H1 (cell line): Measurements from ENCODE around the gene NT5C. TPM values are rescaled to one million over a fixed set of nuclear protein-coding genes. Genes with fewer than 3 reads are reported as not detected.

Source experiments
- CTCF ChIA-PET: fragments of 300-600 bp; sonication (Branson Sonifier 250); formaldehyde crosslinking; loops from one replicate; lab custom pipeline; 2021; ENCODE audit not compliant: partially characterized antibody; lab: Charles Lee
- POLR2A ChIA-PET: fragments of 300-600 bp; sonication (Branson Sonifier 250); formaldehyde crosslinking; loops from one replicate; lab custom pipeline; 2021; ENCODE audit warnings: inconsistent platforms; ENCODE audit not compliant: partially characterized antibody; lab: Charles Lee
- DNase-seq, 2 experiments: peaks; one replicate each; pipeline versions ENCODE4 v3.0.0 to v3.0.0-alpha.2; 2010 to 2022; ENCODE audit warnings: low spot score in 2 of 2, low read depth in 1 of 2, mixed read lengths in 1 of 2
- FAIRE-seq: peaks from 2 replicates; lab custom pipeline; 2011; peaks lifted over from hg19 to GRCh38; lab: Jason Lieb, UNC
- H2AFZ ChIP-seq: 2 replicates; pipeline ENCODE4 v1.8.1; 2012; ENCODE audit warnings: low read length, inconsistent platforms
- H2AK5ac ChIP-seq: 2 replicates; pipeline ENCODE4 v1.6.1; 2013; ENCODE audit warnings: low read depth, low read length
- H2BK120ac ChIP-seq: replicated peaks from 2 replicates; pipeline ENCODE3; 2013; ENCODE audit warnings: low read depth, low read length, inconsistent platforms
- H2BK12ac ChIP-seq: 2 replicates; pipeline ENCODE4 v1.6.1; 2013; ENCODE audit warnings: low read depth, low read length
- H2BK15ac ChIP-seq: 2 replicates; pipeline ENCODE4 v1.6.1; 2013; ENCODE audit warnings: low read length
- H2BK20ac ChIP-seq: 2 replicates; pipeline ENCODE4 v1.6.1; 2013; ENCODE audit warnings: low read length
- H2BK5ac ChIP-seq: 2 replicates; pipeline ENCODE4 v1.6.1; 2013; ENCODE audit warnings: low read depth, low read length
- H3K14ac ChIP-seq: 2 replicates; pipeline ENCODE4 v1.6.1; 2013; ENCODE audit warnings: inconsistent platforms; ENCODE audit not compliant: insufficient read length
- H3K18ac ChIP-seq: 2 replicates; pipeline ENCODE4 v1.6.1; 2013; ENCODE audit warnings: low read length; ENCODE audit errors: extremely low read depth
- H3K23ac ChIP-seq: 2 replicates; pipeline ENCODE4 v1.6.1; 2013; ENCODE audit warnings: inconsistent platforms; ENCODE audit not compliant: insufficient read length
- H3K23me2 ChIP-seq: 2 replicates; pipeline ENCODE4 v1.6.1; 2013; ENCODE audit warnings: low read depth, low read length
- H3K27ac ChIP-seq: 2 replicates; pipeline ENCODE4 v1.6.1; 2011; ENCODE audit warnings: low read depth, low read length, inconsistent platforms
- H3K27me3 ChIP-seq, 4 experiments: replicated peaks in 1 of 4; 1 replicate in 1 of 4; 2 replicates in 3 of 4; pipeline versions ENCODE4 v1.6.1 to v1.8.1; 2011 to 2013; ENCODE audit warnings: low read length in 3 of 4, mild to moderate bottlenecking in 3 of 4, inconsistent platforms in 2 of 4, mixed read lengths in 2 of 4, moderate library complexity in 1 of 4; ENCODE audit not compliant: control insufficient read depth in 3 of 4, insufficient read depth in 3 of 4; ENCODE audit errors: extremely low read depth in 1 of 4
- H3K36me3 ChIP-seq, 4 experiments: 2 replicates each; pipeline versions ENCODE4 v1.6.1 to v1.8.1; 2011 to 2013; ENCODE audit warnings: mild to moderate bottlenecking in 4 of 4, low read length in 3 of 4, moderate library complexity in 2 of 4, control low read depth in 1 of 4, inconsistent platforms in 1 of 4; ENCODE audit not compliant: insufficient read depth in 4 of 4, control insufficient read depth in 2 of 4
- H3K4ac ChIP-seq: replicated peaks from 2 replicates; pipeline ENCODE3; 2013; ENCODE audit warnings: low read length, low read depth, mixed read lengths, inconsistent platforms; ENCODE audit not compliant: insufficient read length
- H3K4me1 ChIP-seq, 4 experiments: replicated peaks in 1 of 4; 1 replicate in 1 of 4; 2 replicates in 3 of 4; pipeline versions ENCODE4 v1.6.1 to v1.8.1; 2011 to 2013; ENCODE audit warnings: low read length in 3 of 4, inconsistent platforms in 2 of 4, mixed read lengths in 1 of 4; ENCODE audit not compliant: insufficient read depth in 4 of 4, control insufficient read depth in 3 of 4
- H3K4me2 ChIP-seq, 2 experiments: 2 replicates each; pipeline versions ENCODE4 v1.6.1 to v1.8.1; 2011 to 2013; ENCODE audit warnings: low read depth in 2 of 2, low read length in 2 of 2, control low read depth in 1 of 2, inconsistent platforms in 1 of 2, mild to moderate bottlenecking in 1 of 2; ENCODE audit not compliant: insufficient read depth in 1 of 2
- H3K4me3 ChIP-seq, 4 experiments: fragments of 200-600, 300-600 bp in 1 of 4; sonication (generic), shearing (Covaris generic), sonication (Bioruptor Twin) in 1 of 4; 2 replicates each; pipeline versions ENCODE4 v1.5.1 to v1.8.1; 2011 to 2016; ENCODE audit warnings: low read length in 4 of 4, low read depth in 3 of 4, control low read depth in 2 of 4, inconsistent platforms in 2 of 4, mild to moderate bottlenecking in 2 of 4, mixed read lengths in 1 of 4, moderate library complexity in 1 of 4; ENCODE audit not compliant: insufficient read depth in 2 of 4; ENCODE audit errors: extremely low read depth in 1 of 4
- H3K56ac ChIP-seq: replicated peaks from 2 replicates; pipeline ENCODE3; 2013; ENCODE audit warnings: low read depth, mild to moderate bottlenecking, mixed read lengths, low read length, inconsistent platforms; ENCODE audit not compliant: insufficient read length
- H3K79me1 ChIP-seq: 2 replicates; pipeline ENCODE4 v1.6.1; 2013; ENCODE audit warnings: low read depth, low read length, control low read depth
- H3K79me2 ChIP-seq, 2 experiments: 2 replicates each; pipeline versions ENCODE4 v1.6.1 to v1.8.1; 2012 to 2013; ENCODE audit warnings: low read length in 2 of 2, mild to moderate bottlenecking in 2 of 2, inconsistent platforms in 1 of 2; ENCODE audit not compliant: insufficient read depth in 2 of 2, control insufficient read depth in 1 of 2
- H3K9ac ChIP-seq, 4 experiments: replicated peaks in 1 of 4; 1 replicate in 1 of 4; 2 replicates in 3 of 4; pipeline versions ENCODE4 v1.6.1 to v1.8.1; 2011 to 2013; ENCODE audit warnings: low read depth in 3 of 4, low read length in 3 of 4, control low read depth in 2 of 4, mild to moderate bottlenecking in 2 of 4, moderate library complexity in 2 of 4, inconsistent platforms in 1 of 4; ENCODE audit errors: extremely low read depth in 1 of 4
- H3K9me3 ChIP-seq, 2 experiments: 2 replicates each; pipeline versions ENCODE4 v1.6.1 to v1.8.1; 2012 to 2013; ENCODE audit warnings: mild to moderate bottlenecking in 2 of 2, moderate library complexity in 2 of 2, control low read depth in 1 of 2, inconsistent platforms in 1 of 2, low read depth in 1 of 2, low read length in 1 of 2, mixed read lengths in 1 of 2; ENCODE audit not compliant: insufficient read depth in 2 of 2
- H4K20me1 ChIP-seq, 2 experiments: replicated peaks in 1 of 2; 2 replicates each; pipeline versions ENCODE3 to v1.8.1; 2011 to 2013; ENCODE audit warnings: inconsistent platforms in 2 of 2, low read length in 2 of 2, mild to moderate bottlenecking in 1 of 2; ENCODE audit not compliant: insufficient read depth in 2 of 2, control insufficient read depth in 1 of 2
- H4K5ac ChIP-seq: 2 replicates; pipeline ENCODE4 v1.6.1; 2013; ENCODE audit warnings: low read length, low read depth, mixed read lengths, inconsistent platforms; ENCODE audit not compliant: insufficient read length
- H4K8ac ChIP-seq: 2 replicates; pipeline ENCODE4 v1.8.0; 2013; ENCODE audit warnings: mild to moderate bottlenecking, moderate library complexity, low read length, inconsistent platforms; ENCODE audit not compliant: insufficient read depth; ENCODE audit errors: extremely low read depth
- H4K91ac ChIP-seq: replicated peaks from 2 replicates; pipeline ENCODE3; 2013; ENCODE audit warnings: low read length, mixed read lengths, inconsistent platforms; ENCODE audit not compliant: insufficient read length
- EZH2 ChIP-seq: fragments of 200-600 bp; sonication (generic); IDR thresholded peaks from 2 replicates; pipeline ENCODE4 v1.7.1; 2012; ENCODE audit warnings: low read depth, mild to moderate bottlenecking, moderate library complexity, low read length, inconsistent platforms; ENCODE audit not compliant: severe bottlenecking
- POLR2AphosphoS5 ChIP-seq: IDR thresholded peaks from 2 replicates; pipeline ENCODE4 v1.6.1; 2011; ENCODE audit warnings: low read depth, low read length
- RBBP5 ChIP-seq: IDR thresholded peaks from 2 replicates; pipeline ENCODE4 v1.7.1; 2012; ENCODE audit warnings: low read depth, mild to moderate bottlenecking, inconsistent platforms, low read length, moderate library complexity, borderline replicate concordance
- SIN3A ChIP-seq, 2 experiments: IDR thresholded peaks in 1 of 2; conservative IDR thresholded peaks in 1 of 2; 2 replicates each; pipeline ENCODE4 v1.6.1; 2011 to 2012; ENCODE audit warnings: low read length in 2 of 2, improper control_type of control experiment in 1 of 2, low read depth in 1 of 2, mild to moderate bottlenecking in 1 of 2
- TAF1 ChIP-seq: IDR thresholded peaks from 2 replicates; pipeline ENCODE4 v1.6.1; 2011; ENCODE audit warnings: mild to moderate bottlenecking, low read depth, low read length
- TAF7 ChIP-seq: optimal IDR thresholded peaks from 2 replicates; pipeline ENCODE3; 2011; ENCODE audit warnings: low read depth, mild to moderate bottlenecking, inconsistent platforms, low read length, moderate library complexity, borderline replicate concordance
- TBP ChIP-seq: IDR thresholded peaks from 2 replicates; pipeline ENCODE4 v1.6.1; 2011; ENCODE audit warnings: low read depth, low read length, improper control_type of control experiment
- TCF12 ChIP-seq: IDR thresholded peaks from 2 replicates; pipeline ENCODE4 v1.6.1; 2011; ENCODE audit warnings: low read depth, mild to moderate bottlenecking, low read length
- WGBS, 2 experiments: shearing (Covaris generic) in 1 of 2; methylation state at CpG; one replicate each; pipeline versions ENCODE4 v1.1.6 to v1.1.7; 2013 to 2015; ENCODE audit warnings: low lambda C conversion rate in 2 of 2, mixed read lengths in 2 of 2, inconsistent platforms in 1 of 2, low coverage in 1 of 2, missing lambda C conversion rate in 1 of 2; ENCODE audit not compliant: insufficient replicate concordance in 2 of 2, insufficient coverage in 1 of 2, insufficient read length in 1 of 2; ENCODE audit errors: extremely low coverage in 1 of 2, missing lambda C conversion rate in 1 of 2; 5-methylcytosine and 5-hydroxymethylcytosine counted together
- long read RNA-seq, 2 experiments: library from RNA in 1 of 2; library from capped mRNA in 1 of 2; stranded (forward); transcript quantifications; one replicate each; pipeline ENCODE4 v2.0.0, GENCODE V29; 2021; ENCODE audit warnings: inconsistent platforms in 1 of 2
- polyA minus RNA-seq, 3 experiments: library from RNA; depleted of rRNA, polyadenylated mRNA; stranded (reverse); fragments of >200 nt; gene quantifications; 1 replicate in 2 of 3; 2 replicates in 1 of 3; pipeline ENCODE4 v1.2.3, GENCODE V29; 2011
- polyA plus RNA-seq, 7 experiments: library from polyadenylated mRNA; depleted of rRNA in 3 of 7; stranded (reverse) in 5 of 7; unstranded in 2 of 7; fragments of >200 nt in 5 of 7; fragments of 200-250 nt in 2 of 7; gene quantifications; 1 replicate in 5 of 7; 2 replicates in 1 of 7; 4 replicates in 1 of 7; pipeline versions ENCODE4 v1.2.1 to v1.2.3, GENCODE V29; 2011 to 2013; ENCODE audit warnings: missing spikeins in 2 of 7, mixed read lengths in 2 of 7
- total RNA-seq: library from RNA; stranded (reverse); fragmentation: NEBNext Ultra II Directional; extraction: Animal tissue kit (Norgen Biotek cat#: 25700); gene quantifications from 2 replicates; pipeline ENCODE4 v1.2.1, GENCODE V29; 2021

Gene NT5C
- total RNA-seq (52.1 and 66.9 TPM in 2 replicates), polyA plus RNA-seq (2011; rRNA removed) (66.4 and 98.6 TPM in 2 replicates), polyA minus RNA-seq (2011; rRNA and poly(A)+ RNA removed) (12.1 and 14.9 TPM in 2 replicates)
- 92.6 TPM for polyA plus RNA-seq (2011; cell fraction: cytosol; rRNA removed)
- 145 TPM for polyA plus RNA-seq (2011; cell fraction: nucleus; rRNA removed)
- polyA plus RNA-seq (2012, experiment 1 of 2) = 38.9 to 77.9 TPM (median 68.7 TPM) in 4 replicates
- 57.5 TPM for polyA plus RNA-seq (2012, experiment 2 of 2)
- polyA plus RNA-seq (2013, experiment 1 of 2) = 69.7 TPM
- polyA plus RNA-seq (2013, experiment 2 of 2) = 60.6 TPM
- polyA minus RNA-seq (2011; cell fraction: cytosol; rRNA and poly(A)+ RNA removed) = 16.7 TPM
- polyA minus RNA-seq (2011; cell fraction: nucleus; rRNA and poly(A)+ RNA removed) = 44.4 TPM
- long read RNA-seq, experiment 1, transcript NT5C-201 (5 exons, 954 nt) = major isoform, 9 of 28 reads
- long read RNA-seq, experiment 1, partial matches to known transcripts = 1 of 28 reads
- long read RNA-seq, experiment 1, other reads (novel, unspliced or antisense) = 13 of 28 reads
- long read RNA-seq, experiment 2, partial matches to known transcripts = 0 of 1 reads
- long read RNA-seq, experiment 2, other reads (novel, unspliced or antisense) = 0 of 1 reads

DNA sequence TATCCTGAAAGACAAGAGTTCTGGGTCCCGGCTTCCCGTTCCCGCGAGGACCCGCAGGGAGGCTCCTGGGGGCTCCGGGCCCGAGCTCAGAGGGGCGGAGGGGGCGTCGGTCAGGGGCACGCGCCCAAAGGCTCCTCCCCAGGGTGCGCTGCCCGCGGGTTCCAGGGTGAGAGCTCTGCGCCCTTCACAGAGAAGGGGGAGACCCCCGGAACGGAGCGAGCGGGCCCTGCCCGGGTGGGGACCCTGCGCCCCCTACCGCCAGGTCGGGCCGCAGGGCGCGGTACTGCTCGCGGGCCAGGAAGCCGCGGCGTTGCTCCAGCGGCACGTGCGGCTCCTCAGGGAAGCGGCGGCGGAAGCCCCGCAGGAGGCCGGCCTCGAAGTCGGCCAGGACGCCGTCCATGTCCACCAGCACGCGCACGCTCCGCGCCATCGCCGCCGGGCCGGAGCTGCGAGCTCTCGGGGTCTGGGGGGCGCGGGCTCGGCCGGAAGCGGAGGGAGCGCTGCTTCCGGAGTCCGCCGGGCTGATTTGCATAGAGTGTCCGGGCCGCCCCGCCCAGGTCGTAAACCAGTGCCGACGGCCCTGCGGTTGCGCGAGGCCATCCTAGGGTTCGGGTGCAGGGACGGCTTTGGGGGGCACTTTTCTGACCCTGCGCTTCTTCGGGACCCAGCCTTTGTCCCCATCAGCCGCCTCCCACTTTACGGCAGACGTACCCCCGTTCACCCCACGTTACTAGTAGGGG, at the start of gene NT5C:
NT5C (minus strand) TSS at position 465 of the 740 bp plus-strand sequence; CDS start at position 430, 35 bp downstream.
- Histone ChIP-seq H4K91ac (peak within 1 kb of the TSS; percentile 54), H3K27me3 (no peaks in the 10 kb centered on the region), H2BK120ac (no peak within 1 kb of the TSS), H4K20me1 (peaks cover 8 to 11% of the 10 kb centered on the region in 2 experiments), H4K5ac (peak within 1 kb of the TSS; percentile 80), H2BK12ac (no peak within 1 kb of the TSS), H3K36me3 (peaks cover 0 to 23% (median 12%) of the 10 kb centered on the region in 4 experiments), H2AK5ac (no peak within 1 kb of the TSS), H3K4me2 (peak within 1 kb of the TSS; percentile 46 to 80), H2BK15ac (no peak within 1 kb of the TSS), H4K8ac (peak within 1 kb of the TSS; percentile 89), H3K4ac (peak within 1 kb of the TSS; percentile 78), H3K56ac (peak within 1 kb of the TSS; percentile 59), H3K79me2 (peaks cover 0 to 9% of the 10 kb centered on the region in 2 experiments; a peak in 1 of 4 replicates), H3K23ac (no peak within 1 kb of the TSS), H3K79me1 (no peaks in the 10 kb centered on the region), H3K14ac (no peak within 1 kb of the TSS), H3K9ac (peak within 1 kb of the TSS; percentile 72 to 95 (median 80)), H2AFZ (peak within 1 kb of the TSS; percentile 48; the same call in 1 of the 2 replicates), H3K4me3 (peak within 1 kb of the TSS; percentile 69 to 95 (median 74)), H3K9me3 (no peaks in the 10 kb centered on the region), H3K18ac (peak within 1 kb of the TSS; percentile 95), H3K27ac (peak within 1 kb of the TSS; percentile 81), H3K4me1 (peaks cover 0 to 5% (median 4%) of the 10 kb centered on the region in 4 experiments; a peak in 5 of 7 replicates), H2BK5ac (peak within 1 kb of the TSS; percentile 75; the same call in 1 of the 2 replicates), H3K23me2 (peaks cover 3% of the 10 kb centered on the region; the same call in 1 of the 2 replicates), H2BK20ac (no peak within 1 kb of the TSS)
- WGBS, 2 experiments = 3% methylated on average over 22 of the region's 82 CpGs; no CpG with 5 or more reads in 1 of the 2 experiments
- ChIA-PET CTCF (interaction anchor here (0.6 to 12.9 kb wide), 32 partner anchors 8 to 1725 kb away, joined by 3 to 239 read pairs (median 4); partner anchors contain the start of genes ARMC7, MIF4GD, MRPS7 and NUP85), POLR2A (interaction anchor here (0.6 to 13.9 kb wide), 24 partner anchors 9 to 325 kb away, joined by 3 to 134 read pairs (median 5); partner anchors contain the start of genes JPT1, NUP85, SLC16A5 and SUMO2)
- FAIRE-seq = no peak
- peak; percentile 58 to 91 for DNase-seq
- TF ChIP-seq TAF1 (peak; percentile 77), RBBP5 (no peak), POLR2AphosphoS5 (peak; percentile 77), TBP (peak; percentile 51; the same call in 1 of the 2 replicates), EZH2 (no peak), TCF12 (no peak), TAF7 (no peak), SIN3A (conservative IDR thresholded peaks at IDR 0.05 in 1 of 2, IDR thresholded peaks at IDR 0.05 in 1 of 2; ENCODE audit: low read depth in 1 of 2, low read length in 2 of 2) (peak; percentile 62 to 64; a peak in 2 of 4 replicates)
